ENCODE measurements around the gene INSR.

- TF ChIP-seq, protein P1, sequence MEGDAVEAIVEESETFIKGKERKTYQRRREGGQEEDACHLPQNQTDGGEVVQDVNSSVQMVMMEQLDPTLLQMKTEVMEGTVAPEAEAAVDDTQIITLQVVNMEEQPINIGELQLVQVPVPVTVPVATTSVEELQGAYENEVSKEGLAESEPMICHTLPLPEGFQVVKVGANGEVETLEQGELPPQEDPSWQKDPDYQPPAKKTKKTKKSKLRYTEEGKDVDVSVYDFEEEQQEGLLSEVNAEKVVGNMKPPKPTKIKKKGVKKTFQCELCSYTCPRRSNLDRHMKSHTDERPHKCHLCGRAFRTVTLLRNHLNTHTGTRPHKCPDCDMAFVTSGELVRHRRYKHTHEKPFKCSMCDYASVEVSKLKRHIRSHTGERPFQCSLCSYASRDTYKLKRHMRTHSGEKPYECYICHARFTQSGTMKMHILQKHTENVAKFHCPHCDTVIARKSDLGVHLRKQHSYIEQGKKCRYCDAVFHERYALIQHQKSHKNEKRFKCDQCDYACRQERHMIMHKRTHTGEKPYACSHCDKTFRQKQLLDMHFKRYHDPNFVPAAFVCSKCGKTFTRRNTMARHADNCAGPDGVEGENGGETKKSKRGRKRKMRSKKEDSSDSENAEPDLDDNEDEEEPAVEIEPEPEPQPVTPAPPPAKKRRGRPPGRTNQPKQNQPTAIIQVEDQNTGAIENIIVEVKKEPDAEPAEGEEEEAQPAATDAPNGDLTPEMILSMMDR (IDR thresholded peaks at IDR 0.05 in 4 of 5, conservative IDR thresholded peaks at IDR 0.05 in 1 of 5), result no peak
- TF ChIP-seq POLR2A (IDR thresholded peaks at IDR 0.05), result no peak
These were observed 155.1 kb downstream of the INSR start for GRCh38 chr19:7139095-7139494.

Measured in gastrocnemius medialis (tissue), 4 donors.